ENCODE data around the gene PLA2G4A.

GRCh38 chr1:186792870-186793581 lies 35.7 kb upstream of the PLA2G4A start:
- no peak for TF ChIP-seq CTCF (IDR thresholded peaks at IDR 0.05)
- TF ChIP-seq EP300 (IDR thresholded peaks at IDR 0.05) = no peak
- no peak for TF ChIP-seq POLR2A (IDR thresholded peaks at IDR 0.05)
- TF ChIP-seq POLR2AphosphoS5 (IDR thresholded peaks at IDR 0.05) = no peak

Measured in suprapubic skin (tissue), 4 donors.